Endothelial cell of umbilical vein (primary cell): ENCODE results near the gene INSYN2B.

Experiments used
- FOS ChIP-seq: IDR thresholded peaks from 2 replicates; pipeline ENCODE4 v1.6.1; 2011; ENCODE audit warnings: mild to moderate bottlenecking, low read length, moderate library complexity, borderline replicate concordance; ENCODE audit not compliant: insufficient read depth
- POLR2A ChIP-seq: IDR thresholded peaks from 2 replicates; pipeline ENCODE4 v1.6.1; 2012; ENCODE audit warnings: low read depth, mild to moderate bottlenecking, control low read depth, low read length
- TF ChIP-seq, protein P1 (sequence below), 2 donors: IDR thresholded peaks; 1 replicate in 1 of 2; 2 replicates in 1 of 2; pipeline ENCODE4 v1.5.1; 2011; ENCODE audit warnings: low read length in 2 of 2, mild to moderate bottlenecking in 2 of 2, moderate library complexity in 2 of 2, control low read depth in 1 of 2, inconsistent platforms in 1 of 2, low read depth in 1 of 2; ENCODE audit not compliant: insufficient read depth in 1 of 2; ENCODE audit errors: extremely low read depth in 1 of 2
- TF ChIP-seq, protein P2 (sequence below): IDR thresholded peaks from 2 replicates; pipeline ENCODE4 v1.6.1; 2011; ENCODE audit not compliant: insufficient read depth, insufficient read length

DNA sequence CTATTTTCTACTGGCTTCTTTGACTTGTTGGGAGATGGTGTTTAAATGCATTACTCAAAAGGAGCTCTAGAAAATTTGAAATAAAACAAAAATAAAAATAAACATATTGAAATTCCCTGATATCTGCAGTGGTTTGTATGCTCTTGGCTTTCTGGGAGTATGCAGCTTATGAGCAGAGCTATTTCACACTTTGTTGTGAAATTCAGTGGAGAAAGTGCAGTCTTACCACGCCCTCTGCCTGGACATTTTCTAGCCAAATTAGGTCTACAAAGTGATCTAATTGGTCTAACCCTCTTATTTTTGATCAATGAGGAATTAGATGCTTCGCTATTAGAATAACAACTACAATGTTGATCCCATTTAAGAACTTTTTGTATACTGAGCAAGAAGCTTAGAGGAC lies 66.8 kb downstream of the INSYN2B start:
- no peak for TF ChIP-seq POLR2A
- TF ChIP-seq, protein P1, sequence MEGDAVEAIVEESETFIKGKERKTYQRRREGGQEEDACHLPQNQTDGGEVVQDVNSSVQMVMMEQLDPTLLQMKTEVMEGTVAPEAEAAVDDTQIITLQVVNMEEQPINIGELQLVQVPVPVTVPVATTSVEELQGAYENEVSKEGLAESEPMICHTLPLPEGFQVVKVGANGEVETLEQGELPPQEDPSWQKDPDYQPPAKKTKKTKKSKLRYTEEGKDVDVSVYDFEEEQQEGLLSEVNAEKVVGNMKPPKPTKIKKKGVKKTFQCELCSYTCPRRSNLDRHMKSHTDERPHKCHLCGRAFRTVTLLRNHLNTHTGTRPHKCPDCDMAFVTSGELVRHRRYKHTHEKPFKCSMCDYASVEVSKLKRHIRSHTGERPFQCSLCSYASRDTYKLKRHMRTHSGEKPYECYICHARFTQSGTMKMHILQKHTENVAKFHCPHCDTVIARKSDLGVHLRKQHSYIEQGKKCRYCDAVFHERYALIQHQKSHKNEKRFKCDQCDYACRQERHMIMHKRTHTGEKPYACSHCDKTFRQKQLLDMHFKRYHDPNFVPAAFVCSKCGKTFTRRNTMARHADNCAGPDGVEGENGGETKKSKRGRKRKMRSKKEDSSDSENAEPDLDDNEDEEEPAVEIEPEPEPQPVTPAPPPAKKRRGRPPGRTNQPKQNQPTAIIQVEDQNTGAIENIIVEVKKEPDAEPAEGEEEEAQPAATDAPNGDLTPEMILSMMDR (IDR thresholded peaks at IDR 0.05; ENCODE audit: extremely low read depth in 1 of 2, insufficient read depth in 1 of 2, low read depth in 1 of 2, low read length in 2 of 2): no peak
- TF ChIP-seq, protein P2, sequence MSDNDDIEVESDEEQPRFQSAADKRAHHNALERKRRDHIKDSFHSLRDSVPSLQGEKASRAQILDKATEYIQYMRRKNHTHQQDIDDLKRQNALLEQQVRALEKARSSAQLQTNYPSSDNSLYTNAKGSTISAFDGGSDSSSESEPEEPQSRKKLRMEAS: no peak
- TF ChIP-seq FOS: no peak
